Progenitor cell of endocrine pancreas (in vitro differentiated cells): Measurements from ENCODE around the gene SLC9A5. TPM values are rescaled to one million over a fixed set of nuclear protein-coding genes. Genes with fewer than 3 reads are reported as not detected.

Experiments used
- DNase-seq: peaks from one replicate; pipeline ENCODE4 v3.0.0; 2021; ENCODE audit warnings: low spot score; ENCODE audit not compliant: unreplicated experiment
- H3K27ac Mint-ChIP-seq: 2 replicates; pipeline ENCODE4 v1.8.0; 2021; ENCODE audit warnings: mild to moderate bottlenecking, moderate library complexity, mixed read lengths
- H3K27me3 Mint-ChIP-seq: 2 replicates; pipeline ENCODE4 v1.8.0; 2021; ENCODE audit warnings: mixed read lengths
- H3K36me3 Mint-ChIP-seq: 2 replicates; pipeline ENCODE4 v1.8.0; 2022; ENCODE audit warnings: mixed read lengths; ENCODE audit not compliant: insufficient read depth
- H3K4me1 Mint-ChIP-seq: 2 replicates; pipeline ENCODE4 v1.8.0; 2021; ENCODE audit warnings: low read depth, mixed read lengths
- H3K4me3 Mint-ChIP-seq: 2 replicates; pipeline ENCODE4 v1.8.0; 2021; ENCODE audit warnings: low read depth, mild to moderate bottlenecking, moderate library complexity, mixed read lengths
- H3K9me3 Mint-ChIP-seq: 2 replicates; pipeline ENCODE4 v1.8.0; 2021; ENCODE audit warnings: low read depth, mixed read lengths
- CTCF ChIP-seq: fragments of 200-600 bp; sonication (generic); IDR thresholded peaks from one replicate; pipeline ENCODE4 v1.5.0; 2021; ENCODE audit warnings: antibody characterized with exemption, mild to moderate bottlenecking; ENCODE audit not compliant: unreplicated experiment
- total RNA-seq: library from RNA; stranded (reverse); gene quantifications from 2 replicates; pipeline ENCODE4 v1.2.1, GENCODE V29; 2021

Gene SLC9A5
- total RNA-seq, 1 donor from 2014 or later: 3.4 TPM

DNA sequence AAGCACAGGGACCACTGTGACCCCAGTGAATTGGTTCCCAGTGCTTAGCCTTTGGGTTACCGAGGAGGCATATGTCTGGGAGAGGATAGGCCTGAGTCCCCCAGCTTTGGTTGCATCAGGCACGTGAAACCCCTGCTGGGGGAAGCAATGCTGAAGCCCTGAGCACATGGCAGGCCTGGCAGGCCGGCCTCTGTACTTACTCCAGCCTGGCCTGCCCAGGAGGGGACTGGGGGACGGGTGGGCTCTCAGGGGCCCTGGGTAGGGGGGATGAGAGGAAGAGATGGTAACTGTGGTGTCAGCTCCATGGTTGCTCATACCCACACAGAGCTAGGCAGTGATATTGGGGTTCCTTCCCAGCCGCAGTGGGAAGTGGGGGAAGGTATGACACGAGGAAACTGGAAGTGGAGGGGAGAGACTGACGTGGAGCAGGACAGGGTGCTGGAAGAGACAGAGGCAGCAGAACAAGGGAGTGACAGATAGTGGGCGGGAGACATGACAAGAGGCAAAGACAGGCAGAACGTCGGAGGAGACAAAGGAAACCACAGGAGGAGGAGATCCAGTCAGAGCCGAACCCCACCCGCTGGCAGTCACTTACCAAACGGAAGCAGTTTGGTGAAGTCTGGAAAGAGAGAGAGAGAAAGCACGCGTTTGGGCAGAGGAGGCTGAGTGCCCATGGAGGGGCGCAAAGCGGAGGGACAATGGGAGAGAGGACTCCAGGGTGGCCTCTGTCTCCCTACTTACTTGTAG, 12.8 kb upstream of the SLC9A5 start:
- no peak for TF ChIP-seq CTCF
- H3K27me3 Mint-ChIP-seq: no peaks in the 10 kb centered on the region
- H3K4me3 Mint-ChIP-seq: no peak overlapping the region
- no peaks in the 10 kb centered on the region for H3K9me3 Mint-ChIP-seq
- no peak overlapping the region for H3K27ac Mint-ChIP-seq
- no peaks in the 10 kb centered on the region for H3K4me1 Mint-ChIP-seq
- H3K36me3 Mint-ChIP-seq: peaks cover 12% of the 10 kb centered on the region
- no peak for DNase-seq

DNA sequence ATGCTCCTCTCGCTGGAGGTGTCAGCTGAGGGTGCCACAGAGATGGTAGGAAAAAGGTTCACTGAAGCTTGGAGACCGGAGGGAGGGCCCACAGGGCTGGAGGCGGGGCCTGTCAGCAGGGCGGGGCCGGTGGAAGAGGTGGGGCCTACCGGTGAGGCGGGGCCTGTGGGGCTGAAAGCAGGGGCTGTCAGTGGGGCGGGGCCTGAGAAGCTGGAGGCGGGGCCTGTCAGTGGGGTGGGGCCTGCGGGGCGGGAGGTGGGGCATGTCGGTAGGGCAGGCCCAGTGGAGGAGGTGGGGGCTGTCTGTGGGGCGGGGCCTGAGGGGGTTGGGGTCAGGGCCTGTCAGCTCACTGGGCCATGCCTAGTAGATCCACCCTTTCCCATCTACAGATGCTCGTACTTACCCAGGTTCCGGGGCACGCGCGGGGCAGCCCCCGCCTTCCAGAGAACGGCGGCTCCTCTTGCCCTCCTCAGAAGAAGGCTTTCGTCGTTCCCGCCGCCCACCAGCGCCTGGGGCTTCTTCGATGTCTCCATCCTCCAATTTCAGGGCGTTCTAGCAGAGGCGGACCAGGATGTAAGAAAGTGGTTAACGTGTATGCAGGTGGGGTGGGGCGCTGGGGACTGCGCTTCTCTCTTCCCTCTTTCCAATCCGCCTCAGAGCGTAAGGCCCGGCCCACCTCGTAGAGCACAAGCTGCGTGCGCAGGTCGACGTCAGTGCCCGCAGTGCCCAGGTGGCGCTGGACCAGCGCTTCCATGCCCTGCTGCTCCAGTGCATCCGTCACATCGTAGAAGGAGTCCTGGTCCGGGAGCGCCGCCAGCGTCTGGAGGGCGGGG, 12.0 kb upstream of the SLC9A5 start:
- DNase-seq: no peak
- TF ChIP-seq CTCF: no peak
- Mint-ChIP-seq H3K4me3 (no peak overlapping the region), H3K36me3 (peaks cover 12% of the 10 kb centered on the region), H3K27me3 (no peaks in the 10 kb centered on the region), H3K4me1 (no peaks in the 10 kb centered on the region), H3K9me3 (no peaks in the 10 kb centered on the region), H3K27ac (no peak overlapping the region)

- Mint-ChIP-seq H3K27me3 (no peaks in the 10 kb centered on the region), H3K36me3 (peaks cover 12% of the 10 kb centered on the region), H3K4me3 (no peak overlapping the region), H3K9me3 (no peaks in the 10 kb centered on the region), H3K27ac (no peak overlapping the region), H3K4me1 (no peaks in the 10 kb centered on the region)
- no peak for TF ChIP-seq CTCF
- no peak for DNase-seq
These were observed 11.1 kb upstream of the SLC9A5 start for GRCh38 chr16:67237396-67238277.

GRCh38 chr16:67238278-67238575, 10.6 kb upstream of the SLC9A5 start:
- TF ChIP-seq CTCF: no peak
- no peak for DNase-seq
- Mint-ChIP-seq H3K27ac (no peak overlapping the region), H3K9me3 (no peaks in the 10 kb centered on the region), H3K4me3 (no peak overlapping the region), H3K4me1 (no peaks in the 10 kb centered on the region), H3K27me3 (no peaks in the 10 kb centered on the region), H3K36me3 (peaks cover 12% of the 10 kb centered on the region)

DNA sequence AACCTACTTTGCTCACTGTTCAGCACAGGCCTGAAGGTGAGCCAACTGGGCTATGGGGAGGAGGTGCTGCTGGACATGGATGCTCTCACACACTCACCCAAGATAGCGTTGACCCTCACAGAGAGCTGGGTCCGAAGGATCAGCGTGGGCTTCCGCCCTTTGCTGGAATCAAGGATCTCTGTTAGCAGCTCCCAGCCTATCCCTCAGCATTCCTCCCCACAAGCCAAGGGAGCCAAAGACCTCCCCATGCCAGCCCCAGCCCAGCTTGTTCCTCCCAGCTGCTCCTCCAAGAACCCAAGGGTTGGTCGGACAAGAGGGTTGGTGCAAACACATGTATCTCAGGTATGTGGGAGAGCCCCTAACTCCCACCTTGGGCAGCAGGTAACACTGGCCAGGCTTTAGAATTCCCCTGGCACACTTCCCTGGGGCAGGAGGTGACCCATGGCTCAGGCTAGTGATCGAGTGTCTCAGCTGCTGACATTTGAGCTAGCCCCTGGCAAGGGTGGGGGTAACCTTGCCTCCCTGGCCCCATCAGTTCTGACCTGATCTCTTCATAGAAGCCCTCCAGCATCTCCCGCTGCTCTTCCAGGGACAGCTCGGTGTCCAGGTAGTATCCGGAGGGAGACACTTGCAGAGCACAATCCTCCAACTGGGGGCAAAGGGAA, 9.8 kb upstream of the SLC9A5 start:
- Mint-ChIP-seq H3K27ac (no peak overlapping the region), H3K36me3 (peaks cover 11% of the 10 kb centered on the region), H3K4me1 (no peaks in the 10 kb centered on the region), H3K4me3 (no peak overlapping the region), H3K27me3 (no peaks in the 10 kb centered on the region), H3K9me3 (no peaks in the 10 kb centered on the region)
- DNase-seq: no peak
- TF ChIP-seq CTCF: no peak
